CD4-positive, alpha-beta T cell treated with Interleukin-4 for 4 hours (primary cell): ENCODE data around the gene PEX1.
"Not testable (repeated sequence)": the region's sequence is repeated elsewhere in the genome, so short reads cannot be mapped to it uniquely, and the experiment has no call there.

ENCODE experiments used
- DNase-seq: peaks from one replicate; pipeline ENCODE4 v3.0.0-alpha.2; 2020

Gene PEX1

DNA sequence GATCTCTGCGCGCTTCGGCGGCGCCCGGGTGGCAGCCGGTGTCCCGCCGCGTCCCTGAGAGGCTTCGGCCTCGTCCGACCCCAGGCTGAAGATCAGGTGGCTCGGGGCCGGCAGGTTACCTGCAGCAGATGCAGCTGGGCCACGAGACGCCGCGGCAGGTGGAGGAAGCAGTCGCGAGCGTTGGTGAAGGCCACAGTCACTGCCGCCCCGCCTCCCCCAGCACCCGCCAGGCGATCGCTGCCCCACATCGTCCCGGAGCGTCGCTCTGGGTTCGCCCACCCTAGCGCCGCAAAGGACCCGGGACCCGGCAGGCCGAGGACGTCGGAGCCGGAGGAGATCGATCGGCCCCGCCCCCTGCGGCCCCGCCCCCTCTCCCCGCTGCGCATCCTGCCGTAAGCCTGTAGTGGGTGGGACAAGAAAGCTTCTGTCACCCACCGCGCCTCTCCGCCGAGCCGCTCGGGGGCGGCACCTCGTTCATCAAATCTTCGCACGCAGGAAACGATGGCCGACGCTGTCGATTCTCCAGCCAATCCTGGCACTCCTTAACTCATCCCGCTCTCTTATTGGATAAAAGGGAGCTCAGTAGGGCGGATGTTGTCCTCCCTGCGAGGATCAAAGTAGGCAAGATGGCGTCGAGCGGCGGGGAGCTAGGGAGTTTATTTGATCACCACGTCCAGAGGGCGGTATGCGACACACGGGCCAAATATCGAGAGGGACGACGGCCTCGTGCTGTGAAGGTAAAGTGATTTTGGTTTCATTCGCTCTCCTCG lies at the start of gene PEX1, which contains the start of gene RBM48:
PEX1 (minus strand) TSS at position 333 of the 770 bp plus-strand sequence; CDS start at position 248, 85 bp downstream.
RBM48 (plus strand) TSS at position 608 of the 770 bp plus-strand sequence; CDS start at position 627, 19 bp downstream.
- DNase-seq: peak; percentile 98

DNA sequence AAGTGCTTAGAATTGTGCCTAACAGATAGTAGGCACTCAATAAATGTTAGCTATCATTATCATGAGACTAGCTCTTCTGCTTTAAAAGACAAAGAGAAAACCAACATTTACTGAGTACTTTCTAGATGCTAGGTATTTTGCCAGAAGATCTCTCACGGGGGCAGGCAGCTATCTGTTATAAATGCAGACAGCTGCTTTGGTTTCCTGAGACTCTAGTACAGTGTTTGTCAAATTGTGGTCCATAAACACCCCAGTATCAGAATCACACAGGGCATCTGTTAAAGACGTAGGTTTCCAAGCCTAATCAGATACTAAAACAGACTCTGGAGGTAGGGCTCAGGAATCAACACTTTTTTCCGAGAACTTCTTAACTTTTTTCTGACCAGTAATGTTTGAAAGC lies 48.0 kb upstream of the PEX1 start:
- DNase-seq: no peak

DNA sequence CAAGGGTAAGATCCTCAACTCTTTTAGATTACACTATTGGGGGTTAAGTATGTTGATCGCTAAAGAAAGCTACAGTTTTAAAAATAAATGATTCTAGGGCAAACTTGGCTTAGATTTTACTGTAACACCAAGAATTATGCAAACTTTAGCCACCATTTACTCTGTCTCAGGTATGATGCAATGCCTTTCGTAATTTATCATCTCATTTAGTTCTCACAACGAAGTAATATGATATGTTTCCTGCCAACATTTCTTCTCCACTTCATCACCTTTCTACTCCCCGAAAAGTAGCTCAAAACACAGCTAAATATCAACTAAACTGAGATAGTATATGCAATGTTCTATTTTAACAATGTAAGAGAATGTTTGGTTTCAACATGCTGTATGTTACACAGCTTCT lies 40.8 kb upstream of the PEX1 start:
- DNase-seq: no peak

DNA sequence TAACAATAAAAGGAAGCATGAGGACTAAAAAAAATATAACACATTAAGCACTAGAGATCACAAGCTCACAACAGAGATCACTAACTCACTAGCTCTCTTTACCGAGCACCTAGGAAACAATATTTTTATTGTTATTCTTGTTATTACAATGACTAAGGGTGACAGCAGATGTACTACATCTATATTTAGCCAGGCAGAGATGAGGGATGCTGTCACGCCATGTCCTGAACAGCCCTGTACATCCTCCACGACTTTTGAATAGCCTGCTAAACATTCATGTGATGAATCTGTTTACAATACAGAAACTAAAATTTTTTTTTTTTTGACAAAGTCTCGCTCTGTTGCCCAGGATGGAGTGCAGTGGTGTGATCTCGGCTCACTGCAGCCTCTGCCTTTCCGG lies 39.1 kb upstream of the PEX1 start:
- no peak for DNase-seq

DNA sequence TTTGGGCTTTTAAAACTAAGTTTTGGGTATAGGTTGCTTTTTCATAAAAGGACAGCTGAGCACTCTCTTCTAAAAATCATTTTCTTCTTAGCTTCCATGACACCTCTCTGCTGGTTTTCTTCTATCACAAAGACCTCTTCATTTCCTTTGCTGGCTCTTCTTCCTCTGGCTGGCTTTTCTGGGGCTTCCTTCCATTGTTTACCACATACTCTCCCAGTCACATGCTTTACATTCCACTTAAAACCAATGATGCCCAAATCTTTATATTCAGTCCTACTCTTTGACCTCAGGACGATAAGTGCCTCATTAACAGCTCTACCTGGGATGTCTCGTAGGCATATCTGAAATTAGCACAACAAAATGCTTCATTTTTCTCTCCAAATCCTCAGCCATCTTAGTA lies 35.0 kb upstream of the PEX1 start:
- DNase-seq: no peak

DNA sequence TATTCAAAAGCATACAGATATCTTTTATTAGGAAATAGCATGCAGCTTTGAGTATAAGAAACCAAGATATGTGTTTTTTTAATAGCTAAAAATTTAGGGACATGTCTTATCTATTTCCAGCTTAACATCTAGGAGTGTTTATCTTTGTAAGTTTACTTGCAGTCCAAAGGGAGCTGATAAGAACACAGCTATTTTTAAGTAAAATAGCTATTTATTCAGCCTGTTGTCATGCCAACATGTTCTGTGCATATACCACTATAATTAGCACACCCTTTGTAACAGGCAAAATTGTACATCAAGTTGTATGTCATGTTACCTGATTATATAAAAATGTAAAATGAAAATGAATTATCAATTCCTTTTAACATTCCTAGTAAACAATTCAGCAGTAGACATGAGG lies 32.3 kb upstream of the PEX1 start:
- no peak for DNase-seq

DNA sequence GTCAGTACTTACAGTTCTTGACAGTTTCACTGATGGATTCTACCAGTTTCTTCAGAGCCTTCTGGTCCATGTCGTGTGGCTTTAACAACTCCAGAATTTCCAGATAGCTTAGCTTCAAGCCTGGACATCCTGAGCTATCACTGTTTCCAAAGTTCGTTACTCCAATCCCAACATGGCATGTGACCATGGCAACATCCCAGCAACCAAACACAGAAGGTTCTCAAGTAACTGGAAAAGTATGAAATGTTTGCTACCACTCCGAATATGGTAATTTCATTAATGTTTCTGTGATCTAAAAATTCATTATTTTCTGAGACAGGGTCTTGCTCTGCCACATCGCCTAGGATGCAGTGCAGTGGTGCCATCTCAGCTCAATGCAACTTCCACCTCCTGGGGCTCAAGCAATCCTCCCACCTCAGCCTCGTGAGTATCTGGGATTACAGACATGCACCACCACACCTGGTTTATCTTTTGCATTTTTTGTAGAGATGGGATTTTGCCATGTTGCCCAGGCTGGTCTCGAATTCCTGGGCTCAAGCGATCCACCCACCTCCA lies 29.6 kb upstream of the PEX1 start:
- no peak for DNase-seq

DNA sequence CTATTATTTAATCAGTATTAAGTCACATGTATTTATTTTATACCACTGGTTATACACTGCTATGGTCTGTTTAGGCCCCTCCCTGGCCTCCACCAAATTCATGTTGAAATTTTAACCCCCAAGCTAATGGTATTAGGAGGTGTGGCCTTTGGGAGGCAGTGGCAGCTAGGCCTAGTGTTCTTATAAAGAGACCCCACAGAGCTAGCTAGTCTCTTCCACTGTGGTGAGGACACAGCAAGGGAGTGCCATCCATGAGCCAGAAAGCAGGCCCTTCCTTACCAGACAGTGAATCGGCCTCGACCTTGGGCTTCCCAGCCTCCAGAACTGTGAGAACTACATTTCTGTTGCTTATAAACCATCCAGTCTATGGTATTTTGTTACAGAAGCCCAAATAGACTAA lies 28.9 kb upstream of the PEX1 start:
- no peak for DNase-seq

DNA sequence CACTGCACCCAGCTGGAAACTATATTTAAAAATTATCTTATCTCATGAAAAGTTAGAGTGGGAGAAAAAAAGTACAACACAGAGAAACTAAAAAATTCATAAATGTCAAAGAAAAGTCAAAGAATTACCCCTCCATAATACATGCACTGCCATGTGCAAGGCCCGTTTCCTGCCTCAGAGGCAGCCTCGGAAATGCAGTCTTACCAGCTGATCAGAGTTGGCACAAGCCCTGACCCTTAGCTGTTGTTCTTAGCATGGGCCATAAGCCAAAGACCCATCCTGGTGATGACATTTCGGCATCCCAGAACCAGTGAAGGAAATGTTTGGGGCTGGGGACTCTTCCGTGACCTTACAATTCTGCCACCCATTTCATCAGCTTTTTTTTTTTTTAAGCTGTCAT lies 21.9 kb upstream of the PEX1 start:
- no peak for DNase-seq

DNA sequence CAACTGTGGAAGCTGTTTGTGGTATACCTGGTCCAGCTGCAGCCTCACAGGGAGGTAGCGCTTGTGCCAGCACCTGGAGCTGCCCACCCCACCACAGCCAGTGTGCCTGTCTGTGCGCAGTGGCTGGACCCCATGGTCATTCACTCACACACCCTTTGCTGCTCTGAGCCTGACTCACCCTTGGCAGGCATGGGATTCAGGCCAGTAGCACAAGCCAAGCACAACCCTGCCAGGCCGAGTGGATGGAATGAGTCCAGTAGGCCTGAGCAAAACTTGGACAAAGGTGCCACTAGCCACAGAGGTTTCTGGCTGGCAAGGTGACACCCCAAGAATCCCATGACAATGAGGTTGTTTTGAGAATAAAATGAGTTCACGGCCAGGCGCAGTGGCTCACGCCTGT lies 19.3 kb upstream of the PEX1 start:
- DNase-seq: no peak

DNA sequence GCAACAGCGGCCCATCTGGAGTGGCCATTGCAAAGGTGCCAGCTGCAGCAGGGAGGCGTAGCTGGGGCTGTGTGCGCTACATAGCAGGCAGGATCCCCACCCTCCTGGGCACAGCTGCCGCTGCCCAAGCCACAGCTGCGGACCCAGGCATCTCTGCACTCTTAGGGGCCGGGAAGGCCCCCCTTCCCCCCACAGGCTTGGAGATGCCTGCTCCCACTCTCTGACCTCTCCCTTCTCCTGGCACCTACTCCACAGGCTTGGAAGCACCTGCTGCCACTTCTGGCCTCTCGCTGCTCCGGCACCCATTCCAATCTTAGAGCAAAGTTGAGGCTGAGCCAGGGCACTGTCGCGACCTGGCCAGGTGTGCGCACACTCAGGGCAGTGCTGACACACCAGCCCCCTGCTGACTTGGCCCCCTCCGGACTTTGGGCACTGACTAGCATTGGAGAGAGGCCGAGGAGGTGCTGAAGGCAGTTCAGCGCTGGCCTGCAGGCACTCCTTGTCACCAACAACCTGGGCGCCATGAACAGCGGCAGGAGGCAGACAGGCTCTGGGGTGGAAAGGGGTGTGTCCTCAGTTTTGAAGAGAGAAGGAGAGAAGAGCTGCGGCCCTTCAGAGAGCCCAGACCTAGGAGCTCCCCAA lies 18.7 kb upstream of the PEX1 start:
- DNase-seq: no peak

DNA sequence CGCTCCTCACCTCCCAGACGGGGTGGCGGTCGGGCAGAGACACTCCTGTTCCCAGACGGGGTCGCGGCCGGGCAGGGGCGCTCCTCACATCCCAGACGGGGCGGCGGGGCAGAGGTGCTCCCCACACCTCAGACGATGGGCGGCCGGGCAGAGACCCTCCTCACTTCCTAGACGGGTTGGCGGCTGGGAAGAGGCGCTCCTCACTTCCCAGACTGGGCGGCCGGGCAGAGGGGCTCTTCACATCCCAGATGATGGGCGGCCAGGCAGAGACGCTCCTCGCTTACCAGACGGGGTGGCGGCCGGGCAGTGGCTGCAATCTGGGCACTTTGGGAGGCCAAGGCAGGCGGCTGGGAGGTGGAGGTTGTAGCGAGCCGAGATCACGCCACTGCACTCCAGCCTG lies 16.8 kb upstream of the PEX1 start:
- not testable (repeated sequence) for DNase-seq

DNA sequence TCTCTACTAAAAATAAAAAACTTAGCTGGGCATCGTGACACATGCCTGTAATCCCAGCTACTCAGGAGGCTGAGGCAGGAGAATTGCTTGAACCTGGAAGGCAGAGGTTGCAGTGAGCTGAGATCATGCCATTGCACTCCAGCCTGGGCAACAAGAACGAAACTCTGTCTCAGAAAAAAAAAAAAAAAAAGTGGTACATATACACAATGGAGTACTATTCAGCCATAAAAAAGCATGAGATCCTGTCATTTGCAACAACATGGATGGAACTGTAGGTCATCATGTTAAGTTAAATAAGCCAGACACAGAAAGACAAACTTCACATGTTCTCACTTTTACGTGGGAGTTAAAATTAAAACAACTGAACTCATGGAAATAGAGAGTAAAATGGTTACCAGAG lies 15.2 kb upstream of the PEX1 start:
- DNase-seq: not testable (repeated sequence)

DNA sequence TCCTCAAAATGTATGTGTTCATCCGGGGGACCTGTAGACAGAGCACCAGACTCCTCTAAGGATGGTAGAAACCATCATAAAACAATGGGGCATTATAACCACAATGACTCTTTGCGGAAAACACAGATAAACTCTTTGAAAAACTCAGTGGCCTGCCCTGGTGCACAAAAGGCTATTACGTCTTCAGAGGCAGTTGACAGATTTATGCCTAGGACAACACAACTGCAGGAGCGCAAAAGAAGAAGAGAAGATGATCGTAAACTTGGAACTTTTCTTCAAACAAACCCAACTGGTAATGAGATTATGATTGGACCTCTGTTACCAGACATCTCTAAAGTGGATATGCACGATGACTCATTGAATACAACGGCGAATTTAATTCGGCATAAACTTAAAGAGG lies 6.3 kb upstream of the PEX1 start:
- DNase-seq: no peak

DNA sequence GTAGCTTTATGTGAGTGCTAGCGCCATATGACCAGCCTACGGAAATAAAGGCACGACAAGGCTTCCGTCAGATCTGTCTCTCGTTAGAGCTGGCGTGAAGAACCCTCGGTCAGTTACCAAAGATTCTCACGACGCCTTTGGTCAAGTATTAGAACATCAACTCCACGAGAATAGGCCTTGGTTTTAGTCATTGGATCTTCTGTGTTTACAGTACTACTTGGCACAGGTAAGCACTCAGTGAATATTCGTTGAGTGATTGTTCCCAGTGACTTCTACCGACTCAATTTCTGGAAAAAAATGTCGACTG lies 591 bp upstream of the PEX1 start:
- no peak for DNase-seq

DNA sequence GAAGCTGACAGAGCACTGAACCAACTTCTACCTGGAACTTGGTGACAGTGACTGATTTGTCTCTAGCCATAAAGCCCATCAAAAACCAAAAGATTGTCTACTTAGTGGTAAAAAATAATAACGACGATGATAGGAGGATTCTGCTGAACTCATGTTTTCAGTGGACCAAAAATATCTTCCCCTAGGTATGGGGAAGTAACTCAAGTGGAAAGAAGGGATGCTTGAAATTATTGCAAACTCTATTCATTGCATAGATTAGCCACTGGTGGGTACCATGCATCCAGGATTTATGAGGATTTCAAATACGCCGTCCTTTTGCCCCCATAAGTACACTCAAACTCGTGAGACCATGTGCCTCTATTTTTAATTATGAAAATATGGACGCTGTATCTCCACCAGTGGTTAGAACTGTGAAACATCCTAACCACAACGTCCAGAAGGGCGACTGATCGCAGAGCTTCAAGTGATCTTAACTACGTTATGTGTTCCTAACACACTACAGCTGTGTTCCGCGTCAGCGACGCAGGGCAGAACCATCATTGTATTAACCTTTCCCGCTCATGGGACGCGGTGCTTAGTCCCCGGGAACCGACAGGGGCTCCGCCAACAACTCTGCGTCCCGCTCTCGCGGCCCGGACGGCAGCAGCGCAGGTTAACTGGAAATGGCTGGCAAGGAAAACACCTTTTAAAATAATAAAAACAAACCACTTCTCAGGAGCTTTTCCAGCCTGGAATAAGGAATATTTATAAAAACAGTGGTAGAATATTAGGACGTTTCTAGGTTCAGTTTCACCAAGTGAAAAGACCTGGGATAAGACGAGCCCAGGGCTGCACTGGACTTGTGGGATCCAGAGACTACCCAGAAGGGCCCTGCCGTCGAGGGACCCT lies 776 bp downstream of the PEX1 start:
- DNase-seq: peak; percentile 36

DNA sequence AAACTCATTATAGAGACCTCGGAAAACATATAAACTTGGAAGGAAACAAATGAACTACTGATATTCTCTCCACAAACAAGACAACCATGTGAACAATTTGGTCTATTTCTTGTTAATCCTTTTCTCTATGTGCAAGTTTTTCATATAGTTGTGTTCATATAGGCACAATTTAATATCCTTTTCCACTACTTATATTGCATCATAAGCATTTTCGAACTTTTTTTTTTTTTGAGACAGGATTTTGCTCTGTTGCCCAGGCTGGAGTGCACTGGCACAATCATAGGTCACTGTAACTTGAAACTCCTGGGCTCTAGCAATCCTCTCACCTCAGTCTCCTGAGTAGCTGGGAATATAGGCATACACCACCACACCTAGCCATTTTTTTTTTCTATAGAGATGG lies 5.2 kb downstream of the PEX1 start:
- no peak for DNase-seq

DNA sequence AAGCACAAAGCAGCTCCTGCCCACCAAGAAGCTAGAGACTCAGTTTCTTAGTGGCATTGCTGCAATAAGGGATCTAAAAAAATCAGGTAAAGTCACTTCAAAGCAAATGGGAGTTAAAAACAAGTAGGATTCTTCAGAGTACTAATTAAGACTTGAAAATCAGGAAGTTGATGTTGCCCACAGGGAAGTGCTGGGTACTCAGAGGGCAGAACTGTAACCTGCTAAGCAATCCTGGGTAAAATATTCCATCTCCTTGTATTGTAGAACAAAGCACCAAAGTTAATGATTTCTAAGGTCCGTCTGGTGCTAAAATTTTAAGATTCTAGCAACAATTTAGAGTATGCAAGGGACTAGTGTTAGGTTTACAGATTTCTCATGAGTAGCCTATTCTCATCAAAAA lies 8.3 kb downstream of the PEX1 start:
- DNase-seq: no peak

DNA sequence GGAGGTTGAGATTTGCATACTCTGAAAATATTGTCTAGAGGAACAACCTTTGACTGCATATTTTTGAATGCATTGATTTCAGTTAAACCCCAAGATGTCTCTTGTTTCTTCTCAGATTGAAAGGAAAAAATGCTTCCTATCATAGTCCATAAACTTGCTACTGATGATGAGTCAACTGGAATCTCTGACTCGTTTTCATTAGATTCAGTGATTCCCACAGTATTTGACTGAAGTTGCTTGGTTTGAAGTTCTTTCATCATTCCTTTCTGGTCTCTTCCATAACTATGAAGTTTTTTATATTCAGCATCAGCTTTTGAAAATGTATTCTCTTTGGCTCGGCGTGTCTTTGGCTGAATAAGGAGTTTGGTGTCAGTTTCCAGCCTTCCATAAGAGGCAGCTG lies 10.7 kb downstream of the PEX1 start:
- no peak for DNase-seq

DNA sequence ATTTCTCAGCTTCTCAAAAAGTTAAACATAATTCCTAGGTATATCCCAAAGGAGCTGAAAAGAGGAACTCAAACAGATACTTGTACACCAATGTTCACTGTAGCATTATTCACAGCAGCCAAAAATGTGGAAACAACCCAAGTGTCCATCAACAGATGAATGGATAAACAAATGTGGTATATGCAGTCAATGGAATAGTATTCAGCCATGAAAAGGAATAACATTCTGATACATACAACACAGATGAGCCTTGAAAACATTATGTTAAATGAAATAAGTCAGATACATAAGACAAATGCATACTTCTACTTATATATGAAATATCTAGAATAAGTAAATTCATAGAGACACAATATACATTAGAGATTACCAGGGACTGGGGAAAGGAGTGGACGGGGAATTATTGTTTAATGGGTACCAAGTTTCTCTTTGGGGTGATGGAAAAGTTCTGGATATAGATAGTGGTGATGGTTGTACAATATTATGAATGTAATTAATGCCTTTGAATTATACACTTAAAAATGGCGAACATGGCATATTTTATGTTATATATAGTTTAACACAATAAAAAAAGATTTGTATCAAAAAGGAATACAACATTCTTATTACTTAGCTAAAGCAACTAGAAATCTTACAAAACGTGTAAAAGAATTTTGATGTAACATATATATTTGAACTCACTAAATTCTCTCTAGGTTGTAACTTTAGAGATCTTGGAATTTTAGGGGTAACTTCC lies 15.0 kb downstream of the PEX1 start:
- no peak for DNase-seq

DNA sequence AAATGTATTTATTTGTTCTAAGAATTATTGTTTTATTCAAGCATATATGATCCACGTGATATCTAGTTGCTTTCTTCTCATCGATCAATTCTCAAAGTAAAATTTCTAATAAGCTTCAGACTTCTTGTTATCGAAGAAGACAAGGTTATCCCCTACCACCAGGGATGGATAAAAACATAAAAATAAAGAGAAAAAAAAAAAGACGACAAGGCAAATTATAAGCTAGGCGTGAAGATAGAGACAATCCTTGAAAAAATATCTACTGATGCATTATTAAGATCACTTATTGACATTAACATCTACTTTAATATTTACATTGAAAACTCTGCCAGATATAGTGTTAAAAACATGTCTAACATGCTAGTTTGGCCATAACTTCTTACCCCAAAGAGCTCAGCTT lies 19.4 kb downstream of the PEX1 start:
- DNase-seq: no peak

DNA sequence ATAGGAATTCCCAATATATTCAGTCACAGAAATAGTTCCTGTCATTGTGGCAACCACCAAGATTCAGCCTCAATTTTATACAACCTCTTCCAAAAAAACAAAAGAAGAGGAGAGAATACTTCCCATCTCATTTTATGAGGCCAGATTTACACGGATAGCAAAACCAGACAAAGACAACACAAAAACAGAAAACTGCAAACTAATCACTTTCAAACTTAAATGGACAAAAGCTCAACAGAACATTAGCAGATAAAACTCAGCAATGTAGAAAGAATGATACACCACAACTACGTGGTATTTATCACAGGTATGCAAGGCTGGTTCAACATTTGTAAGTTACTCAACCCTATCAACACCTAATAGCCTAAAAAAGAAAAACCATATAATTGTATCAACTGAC lies 22.0 kb downstream of the PEX1 start:
- DNase-seq: no peak

DNA sequence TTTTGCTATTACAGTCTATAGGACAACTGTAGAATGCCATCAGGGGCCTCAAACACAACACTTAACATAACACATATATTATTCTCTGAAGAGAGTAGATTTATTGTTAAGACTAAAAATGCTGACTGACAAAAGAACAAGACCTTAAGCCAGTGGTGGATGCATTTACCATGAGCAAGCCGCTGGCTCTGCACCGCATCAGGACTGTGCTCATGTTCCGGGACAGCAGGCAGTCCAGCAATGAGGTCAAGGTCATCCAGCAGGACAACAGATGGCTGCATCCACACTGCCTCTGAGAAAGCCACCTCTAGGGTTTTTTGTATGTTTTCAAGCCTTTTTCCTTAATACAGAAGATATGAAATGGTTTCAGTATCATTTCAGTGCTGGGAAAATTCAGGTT lies 23.8 kb downstream of the PEX1 start:
- DNase-seq: no peak
